GM18517 (cell line): ENCODE data around the gene CXCR4.

Experiments
- ATAC-seq: cut with Tn5 transposase; IDR thresholded peaks from one replicate; pipeline ENCODE4 v1.9.1; 2021; ENCODE audit warnings: mild to moderate bottlenecking, moderate library complexity; ENCODE audit not compliant: unreplicated experiment

CXCR4 gene

GRCh38 chr2:136117909-136118818, at the start of gene CXCR4:
Gene CXCR4, minus strand, starts transcription at chr2:136118149. Its CDS starts 89 bp downstream, at chr2:136118060.
- peak; percentile 18 for ATAC-seq

- ATAC-seq, result no peak
Measured at GRCh38 chr2:136164280-136164776, 46.4 kb upstream of the CXCR4 start.

- ATAC-seq, result no peak
Measured at GRCh38 chr2:136162438-136162837, 44.5 kb upstream of the CXCR4 start.

DNA sequence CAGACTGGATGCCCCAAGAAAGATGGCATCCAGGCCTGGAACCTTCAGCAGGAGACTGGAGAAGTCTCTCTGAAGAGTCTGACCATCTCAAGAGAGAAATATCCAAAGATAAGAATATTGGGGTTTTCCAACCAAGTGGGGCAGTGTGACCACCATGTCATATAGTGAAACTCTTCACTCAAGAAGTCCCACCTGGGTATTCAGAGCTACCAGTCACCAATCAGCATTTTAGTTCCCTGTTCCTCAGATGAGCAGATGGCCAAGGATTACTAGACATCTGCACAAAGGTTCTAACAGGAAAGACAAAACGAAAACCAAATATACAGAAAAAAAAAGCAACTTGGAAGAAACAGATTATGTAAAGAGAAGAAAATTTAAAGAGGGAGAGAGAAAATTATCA, 38.5 kb upstream of the CXCR4 start:
- no peak for ATAC-seq

GRCh38 chr2:136154384-136154783, 36.4 kb upstream of the CXCR4 start:
- no peak for ATAC-seq

GRCh38 chr2:136151021-136151971, 33.3 kb upstream of the CXCR4 start:
- ATAC-seq, result no peak

DNA sequence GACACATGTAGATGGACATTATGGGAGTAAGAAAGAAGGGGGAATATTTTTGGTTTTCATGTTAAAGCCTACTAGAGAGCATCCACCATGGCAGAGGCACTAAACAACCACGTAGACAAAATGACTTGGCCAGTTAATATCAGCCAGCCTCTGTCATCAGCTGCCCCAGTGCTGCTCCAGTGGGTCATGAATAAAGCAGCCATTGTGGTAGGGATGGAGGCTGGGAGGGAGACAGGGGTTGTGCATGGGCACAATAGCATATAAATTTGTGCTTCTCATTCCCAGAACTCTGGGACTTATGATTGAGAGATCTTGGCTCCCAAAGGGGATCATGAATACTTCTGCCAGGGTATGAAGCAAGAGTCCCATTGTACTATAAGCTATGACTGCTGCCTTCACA, 31.1 kb upstream of the CXCR4 start:
- no peak for ATAC-seq

GRCh38 chr2:136146564-136146963, 28.6 kb upstream of the CXCR4 start:
- ATAC-seq, result no peak

- ATAC-seq, result no peak
Measured at GRCh38 chr2:136143603-136144451, 25.9 kb upstream of the CXCR4 start.

GRCh38 chr2:136141510-136142149, 23.7 kb upstream of the CXCR4 start:
- ATAC-seq, result no peak

DNA sequence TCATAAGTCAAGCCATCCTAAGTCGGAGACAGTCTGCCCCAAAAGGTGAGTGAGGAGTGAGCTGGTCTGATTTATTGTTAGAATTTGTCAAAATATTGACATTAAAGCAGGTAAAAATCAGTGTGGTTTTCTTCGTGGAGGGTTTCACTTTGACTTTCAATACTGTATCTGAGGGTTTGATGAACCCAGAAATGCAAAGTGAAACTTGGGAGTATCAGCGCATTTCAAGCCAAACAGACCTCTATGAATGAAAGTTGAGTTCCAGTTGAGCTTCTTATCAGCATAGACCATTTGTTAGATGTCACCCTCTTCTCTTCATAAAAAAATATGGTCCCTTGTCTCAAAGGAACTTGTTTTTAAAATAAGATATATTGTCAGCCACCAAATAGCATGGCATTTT, 21.7 kb upstream of the CXCR4 start:
- peak; percentile 42 for ATAC-seq

- no peak for ATAC-seq
Measured at GRCh38 chr2:136137982-136138381, 20.0 kb upstream of the CXCR4 start.

DNA sequence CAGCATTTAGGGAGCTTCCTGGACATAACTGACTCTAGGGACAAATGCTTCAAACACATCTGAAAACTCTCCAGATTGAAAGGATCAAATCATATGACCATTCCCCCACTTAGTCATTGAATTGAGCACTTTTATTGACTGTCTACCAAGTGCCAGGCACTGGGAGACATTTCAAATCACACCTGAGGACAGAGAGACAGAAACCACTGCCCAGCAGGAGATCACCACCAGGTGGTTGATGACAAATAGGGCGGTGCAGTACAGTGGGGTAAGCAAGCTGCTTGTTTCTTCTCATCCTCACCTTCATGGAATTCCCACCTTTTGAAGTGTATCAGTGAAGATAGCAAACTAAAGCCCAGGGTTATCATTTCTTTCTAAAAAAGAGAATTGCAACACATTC, 19.0 kb upstream of the CXCR4 start:
- no peak for ATAC-seq

- peak; percentile 43 for ATAC-seq
Measured at GRCh38 chr2:136135921-136136906, 18.3 kb upstream of the CXCR4 start.

DNA sequence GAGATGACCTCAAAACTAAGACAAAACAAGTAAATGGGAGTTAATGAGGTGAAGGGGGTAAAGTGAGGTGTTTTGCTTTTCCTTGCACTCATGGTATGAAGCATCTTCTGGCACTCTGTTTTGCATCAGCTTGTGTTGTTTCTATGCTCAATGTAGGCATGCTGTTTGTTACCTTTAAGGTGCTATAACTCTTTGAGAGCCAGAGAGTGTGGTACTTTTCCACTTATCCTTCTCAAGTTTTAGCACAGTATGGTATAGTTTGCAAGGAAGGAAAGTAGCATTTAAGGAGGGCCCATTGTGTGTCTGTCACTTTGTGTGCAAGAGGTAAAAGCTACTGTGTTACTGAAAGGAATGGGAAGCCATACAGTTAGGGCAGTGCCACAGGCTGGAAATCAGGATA, 17.5 kb upstream of the CXCR4 start:
- no peak for ATAC-seq

GRCh38 chr2:136134126-136134525, 16.2 kb upstream of the CXCR4 start:
- no peak for ATAC-seq

- no peak for ATAC-seq
Measured at GRCh38 chr2:136133586-136133985, 15.6 kb upstream of the CXCR4 start.

DNA sequence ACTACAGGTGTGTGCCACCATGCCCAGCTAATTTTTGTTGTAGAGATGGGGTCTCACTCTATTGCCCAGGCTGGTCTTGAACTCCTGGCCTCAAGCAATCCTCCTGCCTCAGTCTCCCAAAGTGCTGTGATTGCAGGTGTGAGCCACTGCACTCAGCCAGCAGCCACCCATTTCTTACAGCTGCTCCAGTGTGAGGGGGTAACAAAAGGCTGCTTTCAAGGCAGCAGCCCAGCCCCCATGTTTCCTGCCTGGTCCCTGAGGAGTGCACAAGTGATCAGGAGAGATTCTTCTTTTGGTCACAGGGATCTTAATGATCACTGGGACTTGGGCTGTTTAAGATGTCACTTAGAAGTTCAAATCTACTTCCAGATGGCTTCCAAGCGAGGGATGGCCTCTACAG, 15.2 kb upstream of the CXCR4 start:
- no peak for ATAC-seq

DNA sequence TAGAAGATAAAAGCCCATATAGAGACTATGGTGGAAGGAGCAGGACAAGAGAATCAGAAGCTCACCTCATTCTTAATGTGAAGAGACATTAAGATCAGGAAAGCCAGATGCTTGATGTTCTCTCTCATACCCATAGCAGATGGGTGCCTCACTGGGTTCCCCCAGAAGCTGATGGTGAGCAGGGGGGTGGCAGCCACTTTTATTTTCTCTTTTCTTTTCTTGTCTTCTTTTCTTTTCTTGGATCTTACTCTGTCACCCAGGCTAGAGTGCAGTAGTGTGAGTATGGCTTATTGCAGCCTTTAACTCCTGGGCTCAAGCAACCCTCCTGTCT, 14.8 kb upstream of the CXCR4 start:
- ATAC-seq, result no peak
